Measurements from ENCODE around the gene HELB.

The HELB gene

DNA sequence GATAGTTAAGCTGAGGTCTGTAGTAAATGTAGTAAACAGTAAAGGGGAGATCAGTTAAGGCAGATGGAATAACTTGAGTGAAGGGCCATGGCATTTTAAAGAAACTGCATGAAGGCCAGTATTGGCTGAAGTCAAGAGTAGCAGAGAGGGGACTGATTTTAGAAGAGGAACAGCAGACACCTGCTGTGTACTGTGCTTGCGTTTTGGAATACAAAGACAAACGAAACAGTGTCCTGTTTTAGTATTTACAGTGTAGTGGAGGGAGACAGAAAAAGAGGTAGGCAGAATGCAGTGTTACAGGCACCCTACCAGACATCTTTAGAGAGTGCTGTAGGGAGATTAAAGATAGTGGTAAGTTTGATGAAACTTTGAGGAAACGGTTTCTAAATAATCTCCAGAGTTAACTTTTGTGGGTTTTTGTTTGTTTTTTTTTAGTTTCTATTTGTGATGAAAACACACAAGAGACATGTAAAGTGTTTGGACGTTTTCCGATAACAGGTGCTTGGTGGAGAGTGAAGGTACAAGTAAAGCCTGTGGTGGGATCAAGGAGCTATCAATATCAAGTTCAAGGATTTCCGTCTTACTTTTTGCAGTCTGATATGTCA lies 2.1 kb downstream of the HELB start:
- H3K27ac ChIP-seq (ENCODE audit: low read length), result no peak overlapping the region
- no peaks in the 10 kb centered on the region for H3K79me2 ChIP-seq (ENCODE audit: low read length)
- no peaks in the 10 kb centered on the region for H3K36me3 ChIP-seq (replicated peaks; ENCODE audit: low read depth, low read length)
- no peak for TF ChIP-seq EZH2phosphoT487 (IDR thresholded peaks at IDR 0.05; ENCODE audit: low read depth)
- no peak overlapping the region for H3K4me3 ChIP-seq (ENCODE audit: low read length)
- H3K4me1 ChIP-seq (ENCODE audit: low read length), result peaks cover 7% of the 10 kb centered on the region; the same call in 1 of the 2 replicates
- no peak overlapping the region for H3K9ac ChIP-seq (ENCODE audit: low read length)
- H4K20me1 ChIP-seq (ENCODE audit: insufficient read depth, low read length), result no peaks in the 10 kb centered on the region
- no peaks in the 10 kb centered on the region for H3K9me3 ChIP-seq (ENCODE audit: insufficient read depth, low read length)
- no peak overlapping the region for H2AFZ ChIP-seq (ENCODE audit: low read depth, low read length)
- peaks cover 12% of the 10 kb centered on the region for H3K27me3 ChIP-seq (ENCODE audit: low read depth, low read length)
- no peak overlapping the region for H3K4me2 ChIP-seq (ENCODE audit: low read length)

DNA sequence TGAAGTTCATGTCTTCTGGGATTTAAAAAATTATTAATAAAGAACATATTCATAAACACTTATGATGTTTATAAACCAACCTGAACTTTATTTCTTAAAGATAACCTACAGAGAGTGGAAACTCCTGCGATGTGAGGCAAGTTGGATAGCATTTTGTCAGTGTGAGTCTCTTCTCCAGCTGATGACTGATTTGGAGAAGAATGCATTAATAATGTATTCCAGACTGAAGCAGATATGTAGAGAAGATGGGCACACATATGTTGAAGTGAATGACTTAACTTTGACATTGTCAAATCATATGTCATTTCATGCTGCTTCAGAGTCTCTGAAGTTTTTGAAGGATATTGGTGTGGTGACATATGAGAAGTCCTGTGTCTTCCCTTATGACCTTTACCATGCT lies 7.3 kb downstream of the HELB start:
- H3K4me1 ChIP-seq (ENCODE audit: low read length), result no peaks in the 10 kb centered on the region
- H3K27ac ChIP-seq (ENCODE audit: low read length), result no peak overlapping the region
- no peak for TF ChIP-seq EZH2phosphoT487 (IDR thresholded peaks at IDR 0.05; ENCODE audit: low read depth)
- TF ChIP-seq, protein P1, sequence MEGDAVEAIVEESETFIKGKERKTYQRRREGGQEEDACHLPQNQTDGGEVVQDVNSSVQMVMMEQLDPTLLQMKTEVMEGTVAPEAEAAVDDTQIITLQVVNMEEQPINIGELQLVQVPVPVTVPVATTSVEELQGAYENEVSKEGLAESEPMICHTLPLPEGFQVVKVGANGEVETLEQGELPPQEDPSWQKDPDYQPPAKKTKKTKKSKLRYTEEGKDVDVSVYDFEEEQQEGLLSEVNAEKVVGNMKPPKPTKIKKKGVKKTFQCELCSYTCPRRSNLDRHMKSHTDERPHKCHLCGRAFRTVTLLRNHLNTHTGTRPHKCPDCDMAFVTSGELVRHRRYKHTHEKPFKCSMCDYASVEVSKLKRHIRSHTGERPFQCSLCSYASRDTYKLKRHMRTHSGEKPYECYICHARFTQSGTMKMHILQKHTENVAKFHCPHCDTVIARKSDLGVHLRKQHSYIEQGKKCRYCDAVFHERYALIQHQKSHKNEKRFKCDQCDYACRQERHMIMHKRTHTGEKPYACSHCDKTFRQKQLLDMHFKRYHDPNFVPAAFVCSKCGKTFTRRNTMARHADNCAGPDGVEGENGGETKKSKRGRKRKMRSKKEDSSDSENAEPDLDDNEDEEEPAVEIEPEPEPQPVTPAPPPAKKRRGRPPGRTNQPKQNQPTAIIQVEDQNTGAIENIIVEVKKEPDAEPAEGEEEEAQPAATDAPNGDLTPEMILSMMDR (IDR thresholded peaks at IDR 0.05; ENCODE audit: low read depth, low read length), result no peak
- H2AFZ ChIP-seq (ENCODE audit: low read depth, low read length), result no peak overlapping the region
- no peaks in the 10 kb centered on the region for H3K9me3 ChIP-seq (ENCODE audit: insufficient read depth, low read length)
- no peaks in the 10 kb centered on the region for H3K27me3 ChIP-seq (ENCODE audit: low read depth, low read length)
- no peak overlapping the region for H3K4me2 ChIP-seq (ENCODE audit: low read length)
- H3K36me3 ChIP-seq (replicated peaks; ENCODE audit: low read depth, low read length), result peaks cover 11% of the 10 kb centered on the region
- H3K4me3 ChIP-seq (ENCODE audit: low read length), result no peak overlapping the region
- no peak overlapping the region for H3K9ac ChIP-seq (ENCODE audit: low read length)
- no peaks in the 10 kb centered on the region for H4K20me1 ChIP-seq (ENCODE audit: insufficient read depth, low read length)
- H3K79me2 ChIP-seq (ENCODE audit: low read length), result no peaks in the 10 kb centered on the region

DNA sequence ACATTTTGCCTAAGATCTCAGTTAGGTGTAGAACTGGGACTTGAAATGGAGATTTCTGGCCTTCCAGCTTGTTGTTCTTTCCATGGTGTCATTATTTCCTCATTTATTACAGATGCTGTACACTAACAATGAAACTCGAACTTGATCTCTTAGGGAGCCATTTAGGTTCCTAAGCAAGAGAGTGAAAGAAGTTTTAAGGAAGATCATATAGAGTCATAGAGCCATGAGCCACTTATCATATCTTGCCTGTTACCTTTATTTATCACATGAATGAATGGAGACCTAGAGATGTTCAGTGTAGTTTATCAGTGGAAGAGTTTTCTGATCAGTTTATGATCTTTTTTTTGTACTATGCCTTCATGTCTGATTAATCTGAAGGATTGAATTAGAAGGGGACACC lies 9.9 kb downstream of the HELB start:
- H3K36me3 ChIP-seq (replicated peaks; ENCODE audit: low read depth, low read length), result peaks cover 11% of the 10 kb centered on the region
- H3K4me2 ChIP-seq (ENCODE audit: low read length), result no peak overlapping the region
- H3K9me3 ChIP-seq (ENCODE audit: insufficient read depth, low read length), result no peaks in the 10 kb centered on the region
- no peak overlapping the region for H3K4me3 ChIP-seq (ENCODE audit: low read length)
- H3K27me3 ChIP-seq (ENCODE audit: low read depth, low read length), result no peaks in the 10 kb centered on the region
- no peak overlapping the region for H2AFZ ChIP-seq (ENCODE audit: low read depth, low read length)
- H3K79me2 ChIP-seq (ENCODE audit: low read length), result no peaks in the 10 kb centered on the region
- no peaks in the 10 kb centered on the region for H4K20me1 ChIP-seq (ENCODE audit: insufficient read depth, low read length)
- H3K27ac ChIP-seq (ENCODE audit: low read length), result no peak overlapping the region
- H3K4me1 ChIP-seq (ENCODE audit: low read length), result no peaks in the 10 kb centered on the region
- no peak overlapping the region for H3K9ac ChIP-seq (ENCODE audit: low read length)
- TF ChIP-seq, protein P1 (IDR thresholded peaks at IDR 0.05; ENCODE audit: low read depth, low read length), result no peak
- no peak for TF ChIP-seq EZH2phosphoT487 (IDR thresholded peaks at IDR 0.05; ENCODE audit: low read depth)

DNA sequence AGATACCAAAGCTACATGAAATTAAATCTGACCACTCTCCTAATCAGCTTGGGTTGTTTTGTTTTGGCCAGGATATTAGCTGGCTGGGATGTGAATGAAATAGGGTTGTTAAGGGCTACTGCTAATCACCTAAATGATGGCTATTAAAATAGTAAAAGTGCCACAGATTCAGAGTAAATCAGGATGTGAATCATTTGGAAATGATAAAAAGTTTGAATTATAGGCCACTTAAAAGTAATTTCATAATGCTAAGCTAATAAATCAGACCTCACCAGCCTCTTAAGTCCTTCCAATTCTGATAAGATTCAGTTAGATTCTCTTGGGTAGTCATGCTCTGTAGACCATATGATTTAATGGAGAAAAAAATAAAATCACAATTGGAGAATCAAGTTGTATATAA lies 12.0 kb downstream of the HELB start:
- H3K27me3 ChIP-seq (ENCODE audit: low read depth, low read length), result no peaks in the 10 kb centered on the region
- no peak overlapping the region for H3K9ac ChIP-seq (ENCODE audit: low read length)
- no peak overlapping the region for H3K4me3 ChIP-seq (ENCODE audit: low read length)
- H3K4me2 ChIP-seq (ENCODE audit: low read length), result no peak overlapping the region
- no peak for TF ChIP-seq EZH2phosphoT487 (IDR thresholded peaks at IDR 0.05; ENCODE audit: low read depth)
- TF ChIP-seq, protein P1 (IDR thresholded peaks at IDR 0.05; ENCODE audit: low read depth, low read length), result no peak
- no peaks in the 10 kb centered on the region for H4K20me1 ChIP-seq (ENCODE audit: insufficient read depth, low read length)
- H2AFZ ChIP-seq (ENCODE audit: low read depth, low read length), result no peak overlapping the region
- H3K36me3 ChIP-seq (replicated peaks; ENCODE audit: low read depth, low read length), result peaks cover 13% of the 10 kb centered on the region
- no peaks in the 10 kb centered on the region for H3K79me2 ChIP-seq (ENCODE audit: low read length)
- no peak overlapping the region for H3K27ac ChIP-seq (ENCODE audit: low read length)
- H3K4me1 ChIP-seq (ENCODE audit: low read length), result peaks cover 3% of the 10 kb centered on the region
- H3K9me3 ChIP-seq (ENCODE audit: insufficient read depth, low read length), result no peaks in the 10 kb centered on the region

Measured in OCI-LY3 (cell line).